Activated T-cell treated with anti-CD3 and anti-CD28 coated beads, Interleukin-2, amount 50 U/mL, for 24 hours (primary cell): ENCODE results near the gene COL16A1.

Experiments used
- DNase-seq: peaks from one replicate; pipeline ENCODE4 v3.0.0-alpha.2; 2020
- H3K27ac Mint-ChIP-seq: 2 replicates; pipeline ENCODE4 v1.8.0; 2020; ENCODE audit warnings: mild to moderate bottlenecking, mixed read lengths
- H3K27me3 Mint-ChIP-seq: 2 replicates; pipeline ENCODE4 v1.8.0; 2020; ENCODE audit warnings: mixed read lengths
- H3K36me3 Mint-ChIP-seq: 2 replicates; pipeline ENCODE4 v1.8.0; 2020; ENCODE audit warnings: low read depth, mixed read lengths
- H3K4me1 Mint-ChIP-seq: 2 replicates; pipeline ENCODE4 v1.8.0; 2020; ENCODE audit warnings: low read depth, mixed read lengths
- H3K4me3 Mint-ChIP-seq: 2 replicates; pipeline ENCODE4 v1.8.0; 2020; ENCODE audit warnings: mild to moderate bottlenecking, moderate library complexity, mixed read lengths
- H3K9me3 Mint-ChIP-seq: 2 replicates; pipeline ENCODE4 v1.8.0; 2020; ENCODE audit warnings: mixed read lengths

The COL16A1 gene

DNA sequence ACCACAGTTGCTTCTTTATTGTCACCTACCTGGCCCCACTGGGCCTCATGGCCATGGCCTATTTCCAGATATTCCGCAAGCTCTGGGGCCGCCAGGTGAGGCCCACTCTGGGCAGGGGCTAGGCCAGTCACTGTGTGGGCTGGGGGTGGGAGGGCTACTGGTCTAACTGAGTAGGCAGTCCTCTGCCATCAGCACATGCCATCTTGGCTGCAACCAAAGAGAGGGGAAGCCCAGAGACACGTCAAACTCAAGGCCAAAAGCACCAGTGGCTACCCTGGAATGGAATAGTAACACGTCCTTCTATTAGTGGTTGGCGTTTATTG, 82.4 kb downstream of the COL16A1 start:
- H3K4me1 Mint-ChIP-seq, result peaks cover 9% of the 10 kb centered on the region
- no peak for DNase-seq
- peaks cover 28% of the 10 kb centered on the region for H3K27me3 Mint-ChIP-seq
- no peak overlapping the region for H3K27ac Mint-ChIP-seq
- no peaks in the 10 kb centered on the region for H3K9me3 Mint-ChIP-seq
- H3K36me3 Mint-ChIP-seq, result peaks cover 20% of the 10 kb centered on the region
- H3K4me3 Mint-ChIP-seq, result no peak overlapping the region

DNA sequence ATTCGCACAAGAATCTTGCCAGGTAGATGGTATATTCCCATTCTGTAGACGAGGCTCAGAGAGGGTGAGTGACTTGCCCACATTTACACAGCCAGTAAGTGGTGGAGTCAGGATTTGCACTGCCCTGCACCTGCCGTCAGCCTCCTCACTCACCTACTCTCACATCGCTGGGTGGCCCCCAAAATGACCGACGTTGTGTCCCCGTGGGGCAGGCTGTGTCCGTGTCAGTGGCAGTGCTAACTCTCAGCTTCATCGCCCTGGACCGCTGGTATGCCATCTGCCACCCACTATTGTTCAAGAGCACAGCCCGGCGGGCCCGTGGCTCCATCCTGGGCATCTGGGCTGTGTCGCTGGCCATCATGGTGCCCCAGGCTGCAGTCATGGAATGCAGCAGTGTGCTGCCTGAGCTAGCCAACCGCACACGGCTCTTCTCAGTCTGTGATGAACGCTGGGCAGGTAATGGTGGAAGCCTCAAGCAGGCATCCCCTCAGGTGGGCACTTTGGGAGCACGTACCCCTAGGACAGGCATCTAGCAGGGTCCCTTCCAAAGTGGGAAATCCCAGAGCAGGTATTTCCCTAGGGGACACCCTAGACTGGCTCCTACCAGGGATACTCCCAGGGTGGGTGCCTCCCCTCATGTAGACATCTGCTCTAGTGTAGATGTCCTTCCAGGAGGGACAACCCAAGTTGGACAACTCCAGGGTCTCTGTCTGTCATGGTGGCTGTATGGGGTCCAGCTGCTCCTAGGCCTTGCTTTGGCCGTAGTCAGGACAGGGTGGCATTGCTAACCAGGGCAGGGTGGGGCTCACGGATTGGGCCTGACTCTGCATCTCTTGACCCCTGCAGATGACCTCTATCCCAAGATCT, 83.0 kb downstream of the COL16A1 start:
- peaks cover 17% of the 10 kb centered on the region for H3K36me3 Mint-ChIP-seq
- no peak overlapping the region for H3K4me3 Mint-ChIP-seq
- no peaks in the 10 kb centered on the region for H3K9me3 Mint-ChIP-seq
- DNase-seq, result no peak
- peaks cover 9% of the 10 kb centered on the region for H3K4me1 Mint-ChIP-seq
- peaks cover 34% of the 10 kb centered on the region for H3K27me3 Mint-ChIP-seq
- H3K27ac Mint-ChIP-seq, result no peak overlapping the region

GRCh38 chr1:31618916-31619846, 84.6 kb downstream of the COL16A1 start:
- H3K36me3 Mint-ChIP-seq, result peaks cover 10% of the 10 kb centered on the region
- H3K9me3 Mint-ChIP-seq, result no peaks in the 10 kb centered on the region
- no peak overlapping the region for H3K4me3 Mint-ChIP-seq
- peaks cover 6% of the 10 kb centered on the region for H3K4me1 Mint-ChIP-seq
- H3K27ac Mint-ChIP-seq, result no peak overlapping the region
- H3K27me3 Mint-ChIP-seq, result peaks cover 43% of the 10 kb centered on the region
- no peak for DNase-seq

DNA sequence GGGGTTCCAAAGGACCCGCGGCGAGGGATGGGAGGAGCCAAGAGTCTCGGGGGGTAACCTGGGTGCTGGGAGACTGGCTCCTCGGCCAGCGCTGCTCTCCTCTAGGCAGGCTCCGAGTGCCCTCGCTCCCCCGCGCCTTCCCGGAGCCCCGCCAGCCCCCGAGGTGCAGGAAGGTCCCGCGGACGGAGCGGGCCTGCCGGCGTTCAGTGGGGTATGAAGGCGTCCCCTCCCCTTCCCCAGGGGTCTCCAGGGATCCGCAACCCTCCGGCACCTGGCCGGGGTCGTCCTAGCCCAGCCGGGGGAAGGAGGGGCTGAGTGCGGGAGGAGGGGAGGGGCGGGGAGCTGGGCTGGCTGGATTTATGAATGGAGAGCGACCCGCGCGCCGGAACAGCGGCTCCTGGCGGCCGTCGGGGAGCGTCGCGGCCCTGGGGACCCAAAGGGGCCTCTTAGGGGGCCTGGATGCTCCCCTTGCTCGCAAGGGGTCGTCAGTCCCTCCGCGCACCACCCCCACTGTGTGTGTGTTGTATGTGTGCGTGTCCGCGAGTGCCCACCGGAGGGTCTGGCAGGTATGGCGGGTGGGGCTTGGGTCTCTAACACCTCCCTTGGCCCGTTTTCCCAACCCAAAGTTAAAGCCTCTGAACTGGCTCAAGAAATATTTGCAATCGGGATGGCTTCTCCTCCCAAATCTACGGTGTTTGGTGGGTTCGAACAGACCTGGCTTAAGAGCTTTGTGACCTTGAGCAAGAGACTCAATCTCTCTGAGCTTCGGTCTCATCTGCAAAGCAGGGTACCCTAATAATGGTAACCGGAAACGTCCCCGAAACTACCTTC, 85.7 kb downstream of the COL16A1 start:
- Mint-ChIP-seq H3K27me3 (peaks cover 43% of the 10 kb centered on the region), H3K4me1 (peaks cover 6% of the 10 kb centered on the region), H3K4me3 (no peak overlapping the region), H3K36me3 (no peaks in the 10 kb centered on the region), H3K9me3 (no peaks in the 10 kb centered on the region), H3K27ac (no peak overlapping the region)
- DNase-seq, result peak; percentile 70

- H3K4me3 Mint-ChIP-seq, result peak within 1 kb of the TSS; percentile 43
- H3K27ac Mint-ChIP-seq, result no peak within 1 kb of the TSS
- H3K9me3 Mint-ChIP-seq, result no peaks in the 10 kb centered on the region
- H3K27me3 Mint-ChIP-seq, result peaks cover 43% of the 10 kb centered on the region
- peaks cover 6% of the 10 kb centered on the region for H3K4me1 Mint-ChIP-seq
- DNase-seq, result no peak
- no peaks in the 10 kb centered on the region for H3K36me3 Mint-ChIP-seq
Measured at GRCh38 chr1:31617218-31617915, 86.5 kb downstream of the COL16A1 start, which contains the start of gene HCRTR1. Gene HCRTR1, plus strand, starts transcription at chr1:31617689. Its CDS starts 1,504 bp downstream, at chr1:31619193.

- Mint-ChIP-seq H3K27ac (no peak overlapping the region), H3K27me3 (peaks cover 43% of the 10 kb centered on the region), H3K4me1 (peaks cover 12% of the 10 kb centered on the region), H3K36me3 (no peaks in the 10 kb centered on the region), H3K4me3 (no peak overlapping the region), H3K9me3 (no peaks in the 10 kb centered on the region)
- no peak for DNase-seq
Measured at GRCh38 chr1:31615939-31616338, 87.9 kb downstream of the COL16A1 start.

DNA sequence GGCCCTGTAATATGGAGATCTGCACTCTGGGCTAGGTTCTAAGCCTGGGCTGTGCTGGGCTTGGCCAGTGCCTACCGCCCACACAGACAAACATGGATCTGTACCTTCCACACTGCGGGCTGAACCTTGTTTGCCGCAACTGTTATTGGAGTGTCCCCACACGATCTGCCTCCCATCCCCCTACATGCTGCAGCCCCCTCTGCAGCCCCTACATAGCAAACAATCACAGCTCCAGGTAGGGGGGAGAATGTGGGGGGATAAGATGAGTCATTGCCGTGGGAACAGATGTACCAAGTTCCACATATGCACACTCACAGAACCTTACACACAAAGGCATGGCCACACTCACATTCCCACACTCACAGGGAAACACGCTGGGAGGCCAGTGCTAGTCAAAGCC, 88.4 kb downstream of the COL16A1 start:
- H3K4me1 Mint-ChIP-seq, result peaks cover 12% of the 10 kb centered on the region
- H3K36me3 Mint-ChIP-seq, result no peaks in the 10 kb centered on the region
- no peaks in the 10 kb centered on the region for H3K9me3 Mint-ChIP-seq
- DNase-seq, result no peak
- no peak overlapping the region for H3K4me3 Mint-ChIP-seq
- peaks cover 46% of the 10 kb centered on the region for H3K27me3 Mint-ChIP-seq
- no peak overlapping the region for H3K27ac Mint-ChIP-seq

DNA sequence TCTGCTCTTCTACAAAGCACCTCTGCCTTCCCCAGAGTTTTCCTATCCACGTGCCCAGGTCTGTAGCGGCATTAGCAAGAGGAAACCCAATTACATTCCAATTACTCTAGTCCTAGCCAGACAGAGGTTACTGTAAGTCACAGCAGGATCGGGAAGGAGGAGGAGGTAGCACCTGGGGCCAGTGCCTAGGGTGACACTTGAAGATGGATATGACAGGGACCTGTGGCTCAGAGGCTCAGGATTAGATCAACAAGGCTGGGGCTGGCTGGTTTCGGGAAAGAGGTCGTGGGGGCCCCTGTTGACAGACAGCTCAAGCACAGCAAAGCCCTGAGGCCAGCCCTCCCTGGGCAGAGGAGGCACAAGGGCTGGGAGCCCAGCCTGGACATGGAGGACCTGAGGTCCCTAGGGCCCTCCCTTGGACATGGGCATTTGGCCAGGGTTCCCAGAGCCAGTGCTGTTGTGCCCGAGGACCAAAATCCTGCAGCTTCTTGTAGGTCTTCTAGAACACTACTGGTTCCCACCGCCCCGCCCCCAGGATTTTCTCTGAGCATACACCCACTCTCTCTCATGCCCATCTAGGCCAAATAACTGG, 89.3 kb downstream of the COL16A1 start:
- Mint-ChIP-seq H3K27ac (no peak overlapping the region), H3K27me3 (peaks cover 43% of the 10 kb centered on the region), H3K4me3 (no peak overlapping the region), H3K4me1 (peaks cover 12% of the 10 kb centered on the region), H3K9me3 (no peaks in the 10 kb centered on the region), H3K36me3 (no peaks in the 10 kb centered on the region)
- no peak for DNase-seq

DNA sequence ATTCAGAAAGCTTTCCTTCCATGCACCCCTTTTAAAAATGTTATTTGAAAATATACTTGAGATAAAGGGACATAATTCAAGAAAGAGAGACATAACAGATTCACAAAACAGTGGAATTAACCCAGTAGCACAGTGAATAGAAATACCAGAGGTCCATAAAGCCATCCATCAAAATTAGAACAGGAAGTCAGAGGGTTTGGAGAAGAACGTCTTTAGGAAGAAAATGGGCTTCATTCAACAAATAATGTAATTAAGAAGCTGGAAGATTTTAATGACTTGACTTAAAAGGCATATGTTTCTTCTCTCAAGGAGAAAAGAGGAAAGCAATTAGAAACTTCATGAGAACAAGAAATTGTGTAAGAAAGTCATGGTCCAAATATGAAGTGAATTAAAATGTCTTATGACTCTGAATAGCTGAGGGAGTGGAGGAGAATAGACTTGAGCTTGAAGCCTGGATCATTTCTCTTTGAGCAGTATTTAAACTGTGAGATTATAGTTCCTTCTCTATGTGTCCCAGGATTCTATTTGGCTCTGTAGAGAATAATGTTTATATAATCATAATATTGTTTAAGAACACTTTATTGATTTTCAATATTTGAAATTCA, 94.2 kb downstream of the COL16A1 start:
- no peaks in the 10 kb centered on the region for H3K36me3 Mint-ChIP-seq
- no peak overlapping the region for H3K27ac Mint-ChIP-seq

GRCh38 chr1:31607360-31607759, 96.5 kb downstream of the COL16A1 start:
- DNase-seq, result no peak
- no peak overlapping the region for H3K4me3 Mint-ChIP-seq
- peaks cover 20% of the 10 kb centered on the region for H3K4me1 Mint-ChIP-seq
- H3K9me3 Mint-ChIP-seq, result no peaks in the 10 kb centered on the region
- no peaks in the 10 kb centered on the region for H3K36me3 Mint-ChIP-seq
- H3K27me3 Mint-ChIP-seq, result peaks cover 8% of the 10 kb centered on the region
- no peak overlapping the region for H3K27ac Mint-ChIP-seq

More for the DNA sequence above, 94.2 kb downstream of the COL16A1 start:
- Mint-ChIP-seq H3K9me3 (no peaks in the 10 kb centered on the region), H3K4me3 (no peak overlapping the region), H3K27me3 (peaks cover 8% of the 10 kb centered on the region), H3K4me1 (peaks cover 20% of the 10 kb centered on the region)
- DNase-seq, result no peak

DNA sequence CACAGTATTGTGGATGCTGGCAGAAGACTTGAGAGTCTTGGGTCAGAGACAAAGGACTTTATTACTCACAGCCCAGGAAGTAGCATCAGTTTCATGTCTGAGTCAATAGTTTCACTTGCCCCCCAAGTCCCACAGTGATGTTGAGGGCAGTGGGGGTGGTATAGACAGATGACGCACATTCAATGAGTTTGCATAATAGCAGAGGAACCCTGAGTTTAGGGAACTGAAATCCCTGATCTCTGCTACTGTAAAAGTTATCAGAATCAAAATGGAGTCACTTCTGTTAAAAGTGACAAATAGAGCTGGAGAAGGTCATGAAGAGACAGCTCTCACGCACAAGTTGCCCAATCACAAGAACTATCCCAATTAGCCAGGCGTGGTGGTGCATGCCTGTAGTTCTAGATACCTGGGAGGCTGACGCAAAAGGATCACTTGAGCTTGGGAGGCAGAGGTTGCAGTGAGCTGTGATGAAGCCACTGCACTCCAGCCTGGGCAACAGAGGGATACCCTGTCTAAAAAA, 97.8 kb downstream of the COL16A1 start:
- H3K27ac Mint-ChIP-seq, result no peak overlapping the region
- H3K9me3 Mint-ChIP-seq, result no peaks in the 10 kb centered on the region
- peaks cover 8% of the 10 kb centered on the region for H3K27me3 Mint-ChIP-seq
- H3K4me1 Mint-ChIP-seq, result peaks cover 16% of the 10 kb centered on the region
- peak; percentile 28 for DNase-seq
- H3K4me3 Mint-ChIP-seq, result no peak overlapping the region
- no peaks in the 10 kb centered on the region for H3K36me3 Mint-ChIP-seq
